Stimulated activated memory B cell treated with anti-CD40 and anti-IgM and Interleukin-4, amounts not matched to agents 10 μg/mL and 1 μg/mL and 100 μg/mL, for 72 hours (primary cell): ENCODE data around the gene NRGN.

Source experiments
- ATAC-seq: fragments of 150-1000 bp; cut with Tn5 transposase; 2 replicates; pipeline ENCODE4 v1.10.0; 2021
- H3K27ac Mint-ChIP-seq: one replicate; pipeline ENCODE4 v1.8.0; 2022; ENCODE audit warnings: mild to moderate bottlenecking, mixed read lengths
- H3K27me3 Mint-ChIP-seq: one replicate; pipeline ENCODE4 v1.8.0; 2022; ENCODE audit warnings: mixed read lengths
- H3K36me3 Mint-ChIP-seq: one replicate; pipeline ENCODE4 v1.8.0; 2022; ENCODE audit warnings: mixed read lengths
- H3K4me1 Mint-ChIP-seq: one replicate; pipeline ENCODE4 v1.8.0; 2022; ENCODE audit warnings: mixed read lengths
- H3K4me3 Mint-ChIP-seq: one replicate; pipeline ENCODE4 v1.8.0; 2022; ENCODE audit warnings: mild to moderate bottlenecking, moderate library complexity, mixed read lengths
- H3K9me3 Mint-ChIP-seq: one replicate; pipeline ENCODE4 v1.8.0; 2022; ENCODE audit warnings: mixed read lengths

NRGN gene

GRCh38 chr11:124739479-124740276, at the start of gene NRGN:
NRGN (plus strand) TSS chr11:124739942; CDS start chr11:124740085, 143 bp downstream.
- Mint-ChIP-seq H3K4me1 (peaks cover 27% of the 10 kb centered on the region), H3K27ac (peak within 1 kb of the TSS; percentile 23), H3K36me3 (no peaks in the 10 kb centered on the region), H3K4me3 (peak within 1 kb of the TSS; percentile 81), H3K9me3 (no peaks in the 10 kb centered on the region), H3K27me3 (peaks cover 13% of the 10 kb centered on the region)
- peak; percentile 94 for ATAC-seq

GRCh38 chr11:124693142-124693541, 46.6 kb upstream of the NRGN start:
- Mint-ChIP-seq H3K9me3 (no peaks in the 10 kb centered on the region), H3K27me3 (no peaks in the 10 kb centered on the region), H3K27ac (no peak overlapping the region), H3K36me3 (no peaks in the 10 kb centered on the region), H3K4me1 (no peaks in the 10 kb centered on the region), H3K4me3 (no peak overlapping the region)
- ATAC-seq = no peak

GRCh38 chr11:124699547-124699946, 40.2 kb upstream of the NRGN start:
- ATAC-seq = no peak
- Mint-ChIP-seq H3K9me3 (peaks cover 10% of the 10 kb centered on the region), H3K27ac (no peak overlapping the region), H3K4me1 (no peaks in the 10 kb centered on the region), H3K4me3 (no peak overlapping the region), H3K27me3 (peaks cover 14% of the 10 kb centered on the region), H3K36me3 (peaks cover 9% of the 10 kb centered on the region)

- Mint-ChIP-seq H3K9me3 (peaks cover 10% of the 10 kb centered on the region), H3K36me3 (peaks cover 9% of the 10 kb centered on the region), H3K4me1 (no peaks in the 10 kb centered on the region), H3K4me3 (no peak overlapping the region), H3K27ac (no peak overlapping the region), H3K27me3 (peaks cover 14% of the 10 kb centered on the region)
- ATAC-seq = no peak
Measured at GRCh38 chr11:124700028-124700427, 39.7 kb upstream of the NRGN start.

GRCh38 chr11:124707829-124708228, 31.9 kb upstream of the NRGN start:
- Mint-ChIP-seq H3K9me3 (peaks cover 10% of the 10 kb centered on the region), H3K4me1 (no peaks in the 10 kb centered on the region), H3K36me3 (peaks cover 20% of the 10 kb centered on the region), H3K27ac (no peak overlapping the region), H3K4me3 (no peak overlapping the region), H3K27me3 (no peaks in the 10 kb centered on the region)
- no peak for ATAC-seq

GRCh38 chr11:124712392-124712791, 27.4 kb upstream of the NRGN start:
- H3K9me3 Mint-ChIP-seq = peaks cover 5% of the 10 kb centered on the region
- H3K27ac Mint-ChIP-seq = no peak overlapping the region
- H3K27me3 Mint-ChIP-seq = peaks cover 14% of the 10 kb centered on the region
- peaks cover 13% of the 10 kb centered on the region for H3K36me3 Mint-ChIP-seq
- ATAC-seq = no peak
- H3K4me3 Mint-ChIP-seq = no peak overlapping the region
- peaks cover under 1% of the 10 kb centered on the region for H3K4me1 Mint-ChIP-seq

GRCh38 chr11:124716591-124716990, 23.2 kb upstream of the NRGN start:
- no peak for ATAC-seq
- H3K27me3 Mint-ChIP-seq = peaks cover 53% of the 10 kb centered on the region
- H3K4me1 Mint-ChIP-seq = peaks cover 13% of the 10 kb centered on the region
- no peaks in the 10 kb centered on the region for H3K36me3 Mint-ChIP-seq
- no peaks in the 10 kb centered on the region for H3K9me3 Mint-ChIP-seq
- H3K27ac Mint-ChIP-seq = no peak overlapping the region
- H3K4me3 Mint-ChIP-seq = no peak overlapping the region

- Mint-ChIP-seq H3K4me3 (peak overlapping the region; percentile 70), H3K36me3 (no peaks in the 10 kb centered on the region), H3K4me1 (peaks cover 17% of the 10 kb centered on the region), H3K27me3 (peaks cover 61% of the 10 kb centered on the region), H3K9me3 (no peaks in the 10 kb centered on the region), H3K27ac (no peak overlapping the region)
- no peak for ATAC-seq
Measured at GRCh38 chr11:124717421-124717785, 22.3 kb upstream of the NRGN start.

GRCh38 chr11:124717786-124718651, 21.7 kb upstream of the NRGN start:
- Mint-ChIP-seq H3K4me1 (peaks cover 23% of the 10 kb centered on the region), H3K4me3 (peak overlapping the region; percentile 70), H3K36me3 (no peaks in the 10 kb centered on the region), H3K27me3 (peaks cover 67% of the 10 kb centered on the region), H3K9me3 (no peaks in the 10 kb centered on the region), H3K27ac (no peak overlapping the region)
- peak; percentile 27 for ATAC-seq

- Mint-ChIP-seq H3K4me3 (no peak overlapping the region), H3K4me1 (peaks cover 25% of the 10 kb centered on the region), H3K27me3 (peaks cover 75% of the 10 kb centered on the region), H3K36me3 (no peaks in the 10 kb centered on the region), H3K9me3 (no peaks in the 10 kb centered on the region), H3K27ac (no peak overlapping the region)
- ATAC-seq = no peak
Measured at GRCh38 chr11:124718801-124719200, 20.9 kb upstream of the NRGN start.

GRCh38 chr11:124719534-124719933, 20.2 kb upstream of the NRGN start:
- H3K4me3 Mint-ChIP-seq = no peak overlapping the region

GRCh38 chr11:124722176-124722575, 17.6 kb upstream of the NRGN start:
- no peak overlapping the region for H3K27ac Mint-ChIP-seq

More at GRCh38 chr11:124719534-124719933, 20.2 kb upstream of the NRGN start:
- peaks cover 77% of the 10 kb centered on the region for H3K27me3 Mint-ChIP-seq
- H3K9me3 Mint-ChIP-seq = no peaks in the 10 kb centered on the region
- ATAC-seq = no peak
- no peaks in the 10 kb centered on the region for H3K36me3 Mint-ChIP-seq
- H3K27ac Mint-ChIP-seq = no peak overlapping the region
- peaks cover 26% of the 10 kb centered on the region for H3K4me1 Mint-ChIP-seq

GRCh38 chr11:124724979-124725718, 14.6 kb upstream of the NRGN start:
- Mint-ChIP-seq H3K9me3 (no peaks in the 10 kb centered on the region), H3K27me3 (peaks cover 54% of the 10 kb centered on the region), H3K36me3 (no peaks in the 10 kb centered on the region), H3K27ac (peak overlapping the region; percentile 6), H3K4me1 (peaks cover 30% of the 10 kb centered on the region), H3K4me3 (peak overlapping the region; percentile 49)
- ATAC-seq = peak; percentile 58

More at GRCh38 chr11:124722176-124722575, 17.6 kb upstream of the NRGN start:
- Mint-ChIP-seq H3K4me3 (no peak overlapping the region), H3K36me3 (no peaks in the 10 kb centered on the region), H3K4me1 (peaks cover 43% of the 10 kb centered on the region), H3K9me3 (no peaks in the 10 kb centered on the region), H3K27me3 (peaks cover 83% of the 10 kb centered on the region)
- ATAC-seq = no peak

GRCh38 chr11:124725719-124726105, 14.0 kb upstream of the NRGN start:
- no peaks in the 10 kb centered on the region for H3K9me3 Mint-ChIP-seq
- H3K4me1 Mint-ChIP-seq = peaks cover 30% of the 10 kb centered on the region
- H3K27ac Mint-ChIP-seq = peak overlapping the region; percentile 6
- peak overlapping the region; percentile 64 for H3K4me3 Mint-ChIP-seq
- peak; percentile 36 for ATAC-seq
- H3K36me3 Mint-ChIP-seq = no peaks in the 10 kb centered on the region
- H3K27me3 Mint-ChIP-seq = peaks cover 52% of the 10 kb centered on the region

GRCh38 chr11:124727474-124727873, 12.3 kb upstream of the NRGN start:
- Mint-ChIP-seq H3K27ac (no peak overlapping the region), H3K9me3 (no peaks in the 10 kb centered on the region), H3K27me3 (peaks cover 34% of the 10 kb centered on the region), H3K4me3 (no peak overlapping the region), H3K36me3 (no peaks in the 10 kb centered on the region), H3K4me1 (peaks cover 31% of the 10 kb centered on the region)
- no peak for ATAC-seq
